NT2/D1 (cell line): ENCODE results near the gene CD22.

Experiments
- DNase-seq: peaks from one replicate; pipeline ENCODE4 v3.0.0-alpha.2; 2011; ENCODE audit warnings: low read depth, low spot score
- H3K27me3 ChIP-seq: 2 replicates; pipeline ENCODE4 v1.6.0; 2011; ENCODE audit warnings: mild to moderate bottlenecking; ENCODE audit not compliant: insufficient read length, insufficient read depth
- H3K36me3 ChIP-seq: 2 replicates; pipeline ENCODE4 v1.6.1; 2011; ENCODE audit warnings: mild to moderate bottlenecking, low read length, mixed read lengths; ENCODE audit not compliant: insufficient read depth, insufficient read length
- H3K4me1 ChIP-seq: 2 replicates; pipeline ENCODE4 v1.5.1; 2011; ENCODE audit not compliant: insufficient read depth, insufficient read length
- H3K4me3 ChIP-seq: 2 replicates; pipeline ENCODE4 v1.5.1; 2011; ENCODE audit warnings: low read depth; ENCODE audit not compliant: insufficient read length
- H3K9ac ChIP-seq: 2 replicates; pipeline ENCODE4 v1.6.0; 2011; ENCODE audit warnings: low read depth; ENCODE audit not compliant: insufficient read length
- H3K9me3 ChIP-seq: 2 replicates; pipeline ENCODE4 v1.5.1; 2011; ENCODE audit warnings: mild to moderate bottlenecking, low read length; ENCODE audit not compliant: insufficient read depth
- SUZ12 ChIP-seq: IDR thresholded peaks from 2 replicates; pipeline ENCODE4 v1.6.1; 2011; ENCODE audit not compliant: insufficient read length, insufficient read depth; ENCODE audit errors: extremely low read depth
- YY1 ChIP-seq: IDR thresholded peaks from 2 replicates; pipeline ENCODE4 v1.6.1; 2011; ENCODE audit not compliant: insufficient read length, insufficient read depth
- ZNF274 ChIP-seq: IDR thresholded peaks from 2 replicates; pipeline ENCODE4 v1.6.1; 2011; ENCODE audit warnings: mild to moderate bottlenecking, low read depth, low read length

Gene CD22

GRCh38 chr19:35340431-35340830 is 11.4 kb downstream of the CD22 start:
- no peak for DNase-seq
- H3K9me3 ChIP-seq, result no peaks in the 10 kb centered on the region
- H3K9ac ChIP-seq, result no peak overlapping the region
- no peak for TF ChIP-seq SUZ12
- no peak for TF ChIP-seq ZNF274
- no peak for TF ChIP-seq YY1
- H3K4me1 ChIP-seq, result peaks cover 4% of the 10 kb centered on the region
- no peaks in the 10 kb centered on the region for H3K27me3 ChIP-seq
- no peaks in the 10 kb centered on the region for H3K36me3 ChIP-seq
- H3K4me3 ChIP-seq, result no peak overlapping the region

- Histone ChIP-seq H3K27me3 (no peaks in the 10 kb centered on the region), H3K4me3 (no peak overlapping the region), H3K4me1 (peaks cover 6% of the 10 kb centered on the region), H3K36me3 (no peaks in the 10 kb centered on the region), H3K9me3 (no peaks in the 10 kb centered on the region), H3K9ac (no peak overlapping the region)
- TF ChIP-seq ZNF274 (no peak), SUZ12 (no peak), YY1 (no peak)
- DNase-seq, result no peak
Measured at GRCh38 chr19:35341006-35341405, 12.0 kb downstream of the CD22 start.

GRCh38 chr19:35341565-35342225 is 12.7 kb downstream of the CD22 start:
- DNase-seq, result no peak
- no peak overlapping the region for H3K9ac ChIP-seq
- TF ChIP-seq SUZ12 (no peak), ZNF274 (no peak), YY1 (no peak)

GRCh38 chr19:35342430-35342829 is 13.4 kb downstream of the CD22 start:
- Histone ChIP-seq H3K27me3 (no peaks in the 10 kb centered on the region), H3K9me3 (no peaks in the 10 kb centered on the region), H3K4me1 (peaks cover 6% of the 10 kb centered on the region), H3K4me3 (no peak overlapping the region), H3K36me3 (no peaks in the 10 kb centered on the region), H3K9ac (no peak overlapping the region)
- no peak for DNase-seq
- TF ChIP-seq SUZ12, result no peak
- no peak for TF ChIP-seq YY1
- TF ChIP-seq ZNF274, result no peak

More at GRCh38 chr19:35341565-35342225, 12.7 kb downstream of the CD22 start:
- Histone ChIP-seq H3K36me3 (no peaks in the 10 kb centered on the region), H3K27me3 (no peaks in the 10 kb centered on the region), H3K4me3 (no peak overlapping the region), H3K9me3 (no peaks in the 10 kb centered on the region), H3K4me1 (peaks cover 6% of the 10 kb centered on the region)

- Histone ChIP-seq H3K4me1 (peaks cover 6% of the 10 kb centered on the region), H3K9ac (no peak overlapping the region), H3K27me3 (peaks cover 6% of the 10 kb centered on the region), H3K36me3 (no peaks in the 10 kb centered on the region), H3K4me3 (no peak overlapping the region), H3K9me3 (no peaks in the 10 kb centered on the region)
- DNase-seq, result no peak
- no peak for TF ChIP-seq SUZ12
- no peak for TF ChIP-seq YY1
- no peak for TF ChIP-seq ZNF274
Measured at GRCh38 chr19:35344511-35345031, 15.6 kb downstream of the CD22 start.

GRCh38 chr19:35345671-35346111 is 16.7 kb downstream of the CD22 start:
- DNase-seq, result no peak
- Histone ChIP-seq H3K27me3 (peaks cover 6% of the 10 kb centered on the region), H3K36me3 (no peaks in the 10 kb centered on the region), H3K9ac (no peak overlapping the region), H3K4me1 (peaks cover 6% of the 10 kb centered on the region), H3K9me3 (no peaks in the 10 kb centered on the region), H3K4me3 (no peak overlapping the region)
- TF ChIP-seq ZNF274 (no peak), SUZ12 (no peak), YY1 (no peak)

- Histone ChIP-seq H3K4me3 (no peak overlapping the region), H3K9me3 (no peaks in the 10 kb centered on the region), H3K4me1 (peaks cover 9% of the 10 kb centered on the region), H3K27me3 (peaks cover 6% of the 10 kb centered on the region), H3K36me3 (no peaks in the 10 kb centered on the region), H3K9ac (no peak overlapping the region)
- TF ChIP-seq ZNF274, result no peak
- TF ChIP-seq SUZ12, result no peak
- TF ChIP-seq YY1, result no peak
- no peak for DNase-seq
Measured at GRCh38 chr19:35346193-35347052, 17.4 kb downstream of the CD22 start.
